ENCODE results near the gene NMT1. TPM values are rescaled to one million over a fixed set of nuclear protein-coding genes. Genes with fewer than 3 reads are reported as not detected.
"Not testable (repeated sequence)": the region's sequence is repeated elsewhere in the genome, so short reads cannot be mapped to it uniquely, and the experiment has no call there.

Gene NMT1
- total RNA-seq, 1 donor from 2014 or later = 91.4 TPM

DNA sequence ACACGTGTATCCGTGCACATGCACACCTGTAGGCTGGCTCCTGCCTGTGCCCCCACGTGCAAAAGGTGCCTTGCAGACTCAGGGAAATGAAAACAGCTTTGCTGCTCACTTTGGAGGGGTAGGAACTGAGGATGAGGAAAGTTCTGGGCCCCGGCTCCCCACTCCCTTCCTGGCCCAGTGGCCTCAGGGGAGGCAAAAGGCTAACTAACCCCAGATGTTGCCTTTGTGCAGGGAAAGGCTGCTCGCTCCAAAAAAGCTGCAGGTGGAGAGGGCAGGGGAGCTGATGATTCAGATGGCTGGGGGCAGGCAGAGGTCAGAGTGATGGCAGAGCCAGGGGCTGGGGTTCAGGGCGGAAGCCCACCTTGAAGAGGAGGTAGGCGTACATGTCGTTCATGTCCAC lies 58.8 kb downstream of the NMT1 start:
- Mint-ChIP-seq H3K9me3 (ENCODE audit: low read depth) (no peaks in the 10 kb centered on the region), H3K27ac (ENCODE audit: unreplicated experiment) (no peak overlapping the region), H3K4me1 (ENCODE audit: low read depth) (peaks cover 47% of the 10 kb centered on the region), H3K4me3 (ENCODE audit: unreplicated experiment) (no peak overlapping the region), H3K36me3 (ENCODE audit: low read depth) (peaks cover 17% of the 10 kb centered on the region), H3K27me3 (ENCODE audit: low read depth) (no peaks in the 10 kb centered on the region)
- TF ChIP-seq, protein P1, sequence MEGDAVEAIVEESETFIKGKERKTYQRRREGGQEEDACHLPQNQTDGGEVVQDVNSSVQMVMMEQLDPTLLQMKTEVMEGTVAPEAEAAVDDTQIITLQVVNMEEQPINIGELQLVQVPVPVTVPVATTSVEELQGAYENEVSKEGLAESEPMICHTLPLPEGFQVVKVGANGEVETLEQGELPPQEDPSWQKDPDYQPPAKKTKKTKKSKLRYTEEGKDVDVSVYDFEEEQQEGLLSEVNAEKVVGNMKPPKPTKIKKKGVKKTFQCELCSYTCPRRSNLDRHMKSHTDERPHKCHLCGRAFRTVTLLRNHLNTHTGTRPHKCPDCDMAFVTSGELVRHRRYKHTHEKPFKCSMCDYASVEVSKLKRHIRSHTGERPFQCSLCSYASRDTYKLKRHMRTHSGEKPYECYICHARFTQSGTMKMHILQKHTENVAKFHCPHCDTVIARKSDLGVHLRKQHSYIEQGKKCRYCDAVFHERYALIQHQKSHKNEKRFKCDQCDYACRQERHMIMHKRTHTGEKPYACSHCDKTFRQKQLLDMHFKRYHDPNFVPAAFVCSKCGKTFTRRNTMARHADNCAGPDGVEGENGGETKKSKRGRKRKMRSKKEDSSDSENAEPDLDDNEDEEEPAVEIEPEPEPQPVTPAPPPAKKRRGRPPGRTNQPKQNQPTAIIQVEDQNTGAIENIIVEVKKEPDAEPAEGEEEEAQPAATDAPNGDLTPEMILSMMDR (IDR thresholded peaks at IDR 0.05) = no peak
- DNase-seq (ENCODE audit: low spot score) = no peak

DNA sequence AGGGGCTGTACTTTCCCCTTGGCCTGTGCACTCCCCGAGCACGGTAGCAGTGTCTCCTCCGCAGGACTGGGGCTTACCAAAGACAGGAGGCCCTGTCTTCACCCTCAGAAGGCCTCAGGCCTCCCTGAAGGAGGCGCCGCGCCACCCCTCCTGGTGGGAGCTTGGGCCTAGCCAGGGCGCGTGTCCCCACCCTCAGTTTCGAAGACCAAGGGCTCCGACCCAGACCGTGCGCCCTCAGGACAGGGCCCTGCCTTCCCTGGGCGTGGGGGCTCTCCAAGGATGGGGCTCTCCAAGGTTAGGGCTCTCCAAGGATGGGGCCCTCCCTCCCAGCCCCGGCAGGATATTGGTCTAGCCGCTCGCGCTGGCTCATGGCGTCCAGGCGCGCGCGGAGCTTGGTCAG lies 59.4 kb downstream of the NMT1 start:
- Mint-ChIP-seq H3K4me1 (ENCODE audit: low read depth) (peaks cover 48% of the 10 kb centered on the region), H3K27me3 (ENCODE audit: low read depth) (no peaks in the 10 kb centered on the region), H3K4me3 (ENCODE audit: unreplicated experiment) (no peak overlapping the region), H3K9me3 (ENCODE audit: low read depth) (no peaks in the 10 kb centered on the region), H3K36me3 (ENCODE audit: low read depth) (peaks cover 17% of the 10 kb centered on the region), H3K27ac (ENCODE audit: unreplicated experiment) (no peak overlapping the region)
- DNase-seq (ENCODE audit: low spot score) = no peak
- TF ChIP-seq, protein P1 (IDR thresholded peaks at IDR 0.05) = no peak

DNA sequence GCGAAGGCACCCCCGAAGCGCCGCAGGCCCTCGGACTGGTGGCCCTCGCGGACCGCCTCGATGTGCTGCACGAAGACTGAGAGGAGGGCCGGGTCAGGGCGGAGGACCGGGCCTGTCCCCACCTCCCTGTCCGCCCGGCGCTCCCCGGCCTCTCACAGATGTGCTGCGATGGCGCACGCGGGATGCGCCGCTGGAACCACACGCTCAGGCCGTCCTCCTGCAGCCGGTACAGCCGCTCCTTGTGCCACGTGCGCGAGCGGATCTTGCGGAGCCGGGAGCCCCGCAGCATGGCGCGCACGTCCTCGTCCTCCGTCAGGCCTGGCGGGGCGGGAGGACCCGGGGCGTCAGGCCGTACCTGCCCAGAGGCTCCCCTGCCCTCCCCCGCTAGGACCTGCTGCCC lies 59.9 kb downstream of the NMT1 start:
- Mint-ChIP-seq H3K4me3 (ENCODE audit: unreplicated experiment) (no peak overlapping the region), H3K27ac (ENCODE audit: unreplicated experiment) (no peak overlapping the region), H3K9me3 (ENCODE audit: low read depth) (no peaks in the 10 kb centered on the region), H3K4me1 (ENCODE audit: low read depth) (peaks cover 44% of the 10 kb centered on the region), H3K27me3 (ENCODE audit: low read depth) (no peaks in the 10 kb centered on the region), H3K36me3 (ENCODE audit: low read depth) (peaks cover 17% of the 10 kb centered on the region)
- no peak for DNase-seq (ENCODE audit: low spot score)
- TF ChIP-seq, protein P1 (IDR thresholded peaks at IDR 0.05) = no peak

DNA sequence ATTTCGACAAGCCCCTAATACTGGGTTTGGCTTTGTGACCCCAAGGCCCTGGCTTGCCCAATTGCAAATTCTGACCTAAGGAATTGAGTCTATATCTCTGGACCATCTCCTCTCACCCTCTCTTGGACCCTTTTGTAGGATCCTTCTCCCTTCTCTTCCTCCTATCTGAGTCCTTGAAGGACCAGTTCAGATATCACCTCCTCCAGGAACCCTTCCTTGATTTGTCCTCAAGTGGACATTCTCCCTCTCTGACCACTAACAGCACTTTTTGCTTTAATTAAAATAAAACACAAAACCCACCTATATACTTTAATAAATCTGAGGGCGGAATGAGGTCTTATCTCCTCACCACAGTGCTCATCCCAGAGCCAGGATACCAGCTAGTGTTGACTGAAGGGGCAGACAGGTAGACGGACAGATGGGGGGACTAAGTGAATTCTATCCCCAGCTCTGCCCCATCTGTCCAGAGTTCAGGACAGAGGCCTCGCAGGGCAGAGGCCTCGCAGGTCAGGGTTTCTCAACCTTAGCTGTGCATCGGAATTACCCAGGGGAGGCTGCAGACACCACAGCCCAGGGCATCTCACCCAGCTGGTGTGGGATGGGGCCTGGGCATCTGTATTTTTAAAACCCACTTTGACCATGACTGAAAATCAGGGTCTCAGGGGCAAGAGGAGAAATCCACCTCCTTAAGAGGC lies 62.1 kb downstream of the NMT1 start:
- TF ChIP-seq, protein P1 (IDR thresholded peaks at IDR 0.05) = no peak
- H3K36me3 Mint-ChIP-seq (ENCODE audit: low read depth) = peaks cover 10% of the 10 kb centered on the region
- H3K27ac Mint-ChIP-seq (ENCODE audit: unreplicated experiment) = peak overlapping the region; percentile 51
- H3K4me3 Mint-ChIP-seq (ENCODE audit: unreplicated experiment) = no peak overlapping the region
- no peaks in the 10 kb centered on the region for H3K9me3 Mint-ChIP-seq (ENCODE audit: low read depth)
- H3K4me1 Mint-ChIP-seq (ENCODE audit: low read depth) = peaks cover 48% of the 10 kb centered on the region
- no peaks in the 10 kb centered on the region for H3K27me3 Mint-ChIP-seq (ENCODE audit: low read depth)
- no peak for DNase-seq (ENCODE audit: low spot score)

DNA sequence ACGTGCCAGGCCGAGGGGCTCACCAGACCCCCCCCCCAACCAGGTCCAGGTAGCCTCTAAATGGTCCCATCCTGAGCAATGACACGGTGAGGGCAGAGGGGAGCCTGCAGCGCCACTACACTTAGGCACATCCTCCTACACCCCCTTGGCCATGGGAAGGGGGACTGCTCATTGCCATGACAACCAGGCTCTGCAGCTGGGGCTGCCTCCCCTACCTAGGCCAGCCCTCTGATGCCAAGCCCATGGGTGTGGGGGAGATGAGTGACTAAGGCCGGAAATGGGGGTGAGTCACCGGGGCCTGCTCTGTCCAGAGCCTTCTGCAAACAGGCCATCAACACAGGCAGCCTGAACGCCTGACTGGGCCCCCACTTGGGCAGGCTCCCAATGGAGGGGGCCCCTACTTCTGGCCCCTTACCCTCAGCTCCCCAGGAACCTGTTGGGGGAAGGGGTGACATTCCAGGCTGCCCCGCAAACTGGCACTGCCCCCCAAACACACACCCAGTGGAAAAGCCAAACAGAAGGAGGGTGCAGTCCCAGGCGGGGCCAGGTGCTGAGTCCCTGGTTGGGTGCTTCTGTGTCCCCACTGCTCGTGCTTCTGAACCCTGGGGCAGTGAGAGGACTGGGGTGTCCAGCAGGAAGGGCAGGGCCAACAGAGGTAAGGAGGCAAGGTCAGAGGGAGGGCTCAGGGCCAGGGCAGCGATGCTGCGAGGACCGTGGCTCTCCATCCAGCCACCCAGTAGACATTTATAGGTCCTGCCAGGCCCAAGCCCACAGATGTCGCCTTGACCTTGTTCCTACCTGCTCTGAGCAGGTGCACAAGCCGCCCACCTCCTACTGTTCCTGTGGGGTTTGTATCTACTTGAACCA lies 63.0 kb downstream of the NMT1 start:
- no peaks in the 10 kb centered on the region for H3K9me3 Mint-ChIP-seq (ENCODE audit: low read depth)
- no peak for DNase-seq (ENCODE audit: low spot score)
- H3K27me3 Mint-ChIP-seq (ENCODE audit: low read depth) = no peaks in the 10 kb centered on the region
- peak overlapping the region; percentile 81 for H3K27ac Mint-ChIP-seq (ENCODE audit: unreplicated experiment)
- H3K4me3 Mint-ChIP-seq (ENCODE audit: unreplicated experiment) = no peak overlapping the region
- peaks cover 3% of the 10 kb centered on the region for H3K36me3 Mint-ChIP-seq (ENCODE audit: low read depth)
- TF ChIP-seq, protein P1 (IDR thresholded peaks at IDR 0.05) = no peak
- H3K4me1 Mint-ChIP-seq (ENCODE audit: low read depth) = peaks cover 57% of the 10 kb centered on the region

DNA sequence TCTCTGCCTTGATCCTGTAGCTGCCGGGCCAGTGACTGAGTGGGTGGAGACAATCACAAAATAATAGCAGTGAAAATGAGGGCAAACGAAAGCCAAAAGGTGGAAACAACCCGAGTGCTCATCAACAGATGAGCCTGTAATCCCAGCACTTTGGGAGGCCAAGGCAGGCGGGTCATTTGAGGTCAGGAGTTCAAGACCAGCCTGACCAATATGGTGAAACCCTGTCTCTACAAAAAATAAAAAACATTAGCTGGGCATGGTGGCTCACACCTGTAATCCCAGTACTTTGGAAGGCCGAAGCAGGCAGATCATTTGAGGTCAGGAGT lies 63.6 kb downstream of the NMT1 start:
- H3K27ac Mint-ChIP-seq (ENCODE audit: unreplicated experiment) = peak overlapping the region; percentile 81
- peaks cover 63% of the 10 kb centered on the region for H3K4me1 Mint-ChIP-seq (ENCODE audit: low read depth)
- H3K9me3 Mint-ChIP-seq (ENCODE audit: low read depth); H3K36me3 Mint-ChIP-seq (ENCODE audit: low read depth); H3K27me3 Mint-ChIP-seq (ENCODE audit: low read depth); DNase-seq (ENCODE audit: low spot score); H3K4me3 Mint-ChIP-seq (ENCODE audit: unreplicated experiment): not testable (repeated sequence)
